ENCODE data around the gene TRPM2. TPM values are rescaled to one million over a fixed set of nuclear protein-coding genes. Genes with fewer than 3 reads are reported as not detected.

Gene TRPM2
- total RNA-seq, 1 experiment from 2014 or later = 28.1 TPM

GRCh38 chr21:44427241-44428120, 74.1 kb downstream of the TRPM2 start:
- TSS peak; percentile 45 for BruUV-seq (replicated peaks)
- Histone ChIP-seq H3K4me2 (ENCODE audit: low read length) (peak overlapping the region; percentile 95), H4K20me1 (ENCODE audit: insufficient read depth) (no peaks in the 10 kb centered on the region), H3K9me3 (ENCODE audit: control insufficient read depth in 1 of 2, insufficient read depth in 1 of 2, low read depth in 1 of 2, low read length in 2 of 2) (peaks cover 4 to 6% of the 10 kb centered on the region in 2 experiments; a peak in 3 of 4 replicates), H2AFZ (ENCODE audit: low read depth, low read length, poor library complexity, severe bottlenecking) (no peak overlapping the region), H3K9ac (ENCODE audit: low read length) (no peak overlapping the region), H3K9me2 (ENCODE audit: insufficient read depth) (no peaks in the 10 kb centered on the region), H3K4me3 (replicated peaks in 1 of 2; ENCODE audit: low read depth in 1 of 2, low read length in 2 of 2) (no peak overlapping the region), H3K4me1 (ENCODE audit: control insufficient read depth in 1 of 2, insufficient read depth in 2 of 2, low read length in 2 of 2) (peaks cover 4 to 36% of the 10 kb centered on the region in 2 experiments; a peak in 3 of 4 replicates), H3K36me3 (ENCODE audit: control insufficient read depth in 1 of 2, insufficient read depth in 2 of 2, low read length in 2 of 2) (peaks cover 0 to 14% of the 10 kb centered on the region in 2 experiments; a peak in 1 of 4 replicates), H3K27me3 (ENCODE audit: insufficient read depth, low read length) (no peaks in the 10 kb centered on the region), H3K27ac (ENCODE audit: low read depth, low read length) (peak overlapping the region; percentile 88), H3K79me2 (ENCODE audit: insufficient read depth, low read length) (peaks cover 53% of the 10 kb centered on the region)
- POLR2A ChIA-PET = no interaction called here
- no peak for ATAC-seq
- CTCF ChIA-PET = interaction anchor here (1.2 kb wide), 1 partner anchor 17 kb away, joined by 3 read pairs; no protein-coding TSS in a partner anchor
- RAD21 ChIA-PET (ENCODE audit: low non-redundant PET in 1 of 2, low total read pairs in 2 of 2, uncharacterized antibody in 2 of 2, unreplicated experiment in 2 of 2) = no interaction called here
- intact Hi-C loops (cut with micrococcal nuclease) = no loop called here
- DNase-seq (ENCODE audit: low read depth, low spot score) = no peak
- TF ChIP-seq EZH2phosphoT487 (IDR thresholded peaks at IDR 0.05; ENCODE audit: borderline replicate concordance) (no peak), SIN3A (IDR thresholded peaks at IDR 0.05; ENCODE audit: low read depth) (no peak), JUND (IDR thresholded peaks at IDR 0.05) (no peak), SRF (IDR thresholded peaks at IDR 0.05; ENCODE audit: low read depth) (no peak), EGR1 (IDR thresholded peaks at IDR 0.05; ENCODE audit: low read depth) (no peak), EZH2 (IDR thresholded peaks at IDR 0.05) (no peak), ATF3 (IDR thresholded peaks at IDR 0.05) (no peak), ZBTB33 (IDR thresholded peaks at IDR 0.05; ENCODE audit: extremely low read depth, insufficient replicate concordance, low read length) (no peak), ZNF274 (IDR thresholded peaks at IDR 0.05; ENCODE audit: low read depth, low read length) (no peak), TCF7L2 (IDR thresholded peaks at IDR 0.05; ENCODE audit: borderline replicate concordance, extremely low read depth, insufficient read depth, insufficient read length) (no peak), ZFX (IDR thresholded peaks at IDR 0.05) (no peak), RAD21 (IDR thresholded peaks at IDR 0.05; ENCODE audit: low read depth) (no peak), YY1 (IDR thresholded peaks at IDR 0.05; ENCODE audit: extremely low read depth, insufficient replicate concordance, low read depth, low read length) (no peak), POLR2A (IDR thresholded peaks at IDR 0.05; ENCODE audit: borderline replicate concordance, extremely low read depth, insufficient read depth, insufficient read length) (no peak), CBX3 (IDR thresholded peaks at IDR 0.05; ENCODE audit: low read depth) (no peak), REST (IDR thresholded peaks at IDR 0.05; ENCODE audit: low read depth) (no peak)
